D341Med (cell line): Measurements from ENCODE around the gene BRSK1.
A peak's percentile ranks its signal among the peaks of the same experiment; 100 is the strongest.

ENCODE experiments used
- DNase-seq: peaks from one replicate; pipeline ENCODE4 v3.0.0; 2012; ENCODE audit warnings: low spot score

Gene BRSK1

DNA sequence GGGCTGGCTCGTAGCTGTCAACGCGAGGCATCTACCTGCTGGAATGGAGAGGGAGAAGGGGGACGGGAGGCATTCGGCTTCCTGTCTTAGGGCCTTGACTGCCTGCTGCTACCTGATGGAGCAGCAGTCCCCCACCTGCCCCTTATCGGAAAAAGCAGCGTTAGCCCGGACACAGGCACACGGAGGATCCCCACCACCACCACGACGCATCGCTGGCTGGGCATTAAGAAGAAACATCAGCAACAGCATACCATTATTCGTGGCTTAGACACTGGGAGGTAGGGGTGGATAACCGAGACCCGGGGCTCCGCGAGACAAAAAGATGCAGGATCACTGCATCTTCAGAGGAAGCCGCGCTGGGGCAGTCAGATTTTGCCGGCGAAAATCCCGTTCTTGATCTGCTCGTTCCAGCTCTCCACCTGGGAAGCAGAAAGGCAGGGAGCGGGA lies 69.6 kb downstream of the BRSK1 start:
- no peak for DNase-seq

DNA sequence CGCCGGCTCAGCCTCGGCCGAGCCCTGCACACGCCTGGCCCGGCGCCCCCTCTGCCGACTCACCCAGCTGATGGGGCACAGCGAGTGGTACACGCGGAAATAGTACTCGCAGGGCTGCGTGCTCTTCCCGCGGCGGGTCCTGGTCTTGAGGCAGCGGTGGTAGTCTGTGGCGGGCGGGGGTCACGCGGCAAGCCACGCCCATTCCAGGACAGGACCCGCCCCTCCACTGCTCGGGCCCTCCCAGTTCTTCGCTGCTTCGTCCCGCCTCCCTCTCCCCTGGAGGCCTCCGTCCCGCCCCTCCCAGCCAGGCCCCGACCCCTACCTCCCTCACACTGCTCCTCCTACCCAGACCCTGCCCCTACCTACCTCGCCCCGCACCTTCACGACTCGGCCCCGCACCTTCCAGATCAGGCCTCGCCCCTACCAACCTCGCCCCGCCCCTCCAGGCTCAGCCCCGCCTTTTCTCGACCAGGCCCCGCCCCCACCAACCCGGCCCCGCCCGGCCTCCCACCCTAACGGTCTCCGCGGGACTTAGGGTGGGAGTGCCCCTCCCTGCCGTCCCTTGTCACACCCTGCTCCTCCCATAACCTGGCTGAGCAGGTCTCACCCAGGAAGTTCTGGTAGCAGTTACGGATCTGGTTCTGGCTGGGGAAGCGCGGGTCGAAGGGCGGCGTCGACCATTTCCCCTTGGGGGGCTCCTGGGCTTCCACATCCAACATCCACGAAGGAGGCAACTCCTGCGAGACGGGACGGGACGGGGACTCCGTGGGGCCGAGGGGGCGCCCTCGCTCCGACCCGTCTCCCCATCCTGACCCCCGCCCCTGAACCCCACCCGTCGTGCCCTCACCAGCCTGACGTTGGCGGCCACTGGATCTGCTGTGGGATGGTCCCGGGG lies 70.3 kb downstream of the BRSK1 start:
- peak; percentile 93 for DNase-seq

DNA sequence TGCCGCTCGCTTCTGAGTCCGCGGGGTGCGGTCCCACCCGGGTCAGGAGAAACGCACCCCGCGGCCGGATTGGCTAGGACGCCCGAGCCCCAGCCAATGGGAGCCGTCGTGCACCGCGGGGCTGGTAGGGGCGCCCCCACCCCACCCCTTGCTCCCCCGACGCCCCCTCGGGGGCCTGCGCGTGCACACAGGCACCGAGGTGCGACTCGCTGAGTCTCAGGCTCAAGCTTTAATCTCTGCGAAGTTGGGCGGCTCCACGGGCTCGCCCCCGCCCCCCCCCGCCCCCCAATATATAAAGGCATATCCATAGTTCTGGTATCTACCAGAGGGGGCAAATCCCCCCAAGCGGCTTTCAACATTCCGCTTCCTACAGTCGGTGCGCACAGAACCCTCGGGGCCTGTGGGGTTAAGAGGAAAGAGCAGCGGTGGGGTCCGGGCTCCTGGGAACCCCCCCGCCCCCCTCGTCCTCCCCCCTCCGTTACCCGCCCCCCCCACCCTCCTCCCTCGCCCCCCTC lies 71.0 kb downstream of the BRSK1 start, which contains the start of gene COX6B2:
Gene COX6B2, minus strand, starts transcription at position 22 of the 515 bp plus-strand sequence. CDS start 198 bp downstream, outside the sequence.
- DNase-seq: peak; percentile 68

DNA sequence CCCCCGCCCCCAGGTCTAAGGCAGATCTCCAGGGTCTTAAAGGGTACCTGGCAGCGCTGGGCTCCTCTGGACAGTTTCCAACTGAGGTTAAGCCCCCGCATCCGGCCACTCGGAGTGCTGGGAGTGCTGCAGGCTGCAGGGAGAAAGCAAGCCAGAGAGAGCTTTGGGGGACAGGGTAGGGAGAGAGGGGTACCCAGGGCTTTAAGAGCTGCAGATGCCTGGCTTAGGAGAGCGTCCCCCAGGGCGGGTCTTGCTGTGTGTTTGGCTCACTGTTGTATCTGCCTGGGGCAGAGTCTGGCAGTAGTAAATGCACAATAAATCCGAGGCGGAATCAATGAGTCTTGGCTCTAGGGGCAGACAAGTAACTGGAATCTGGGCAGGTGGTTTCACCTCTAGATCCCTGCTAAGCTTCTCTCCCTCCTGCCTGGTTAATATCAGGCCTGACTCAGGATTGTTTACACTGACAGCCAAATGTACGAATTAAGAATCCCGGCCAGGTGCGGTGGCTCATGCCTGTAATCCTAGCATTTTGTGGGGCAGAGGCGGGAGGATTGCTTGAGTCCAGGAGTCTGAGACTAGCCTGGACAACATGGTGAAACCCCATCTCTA lies 71.5 kb downstream of the BRSK1 start:
- no peak for DNase-seq

DNA sequence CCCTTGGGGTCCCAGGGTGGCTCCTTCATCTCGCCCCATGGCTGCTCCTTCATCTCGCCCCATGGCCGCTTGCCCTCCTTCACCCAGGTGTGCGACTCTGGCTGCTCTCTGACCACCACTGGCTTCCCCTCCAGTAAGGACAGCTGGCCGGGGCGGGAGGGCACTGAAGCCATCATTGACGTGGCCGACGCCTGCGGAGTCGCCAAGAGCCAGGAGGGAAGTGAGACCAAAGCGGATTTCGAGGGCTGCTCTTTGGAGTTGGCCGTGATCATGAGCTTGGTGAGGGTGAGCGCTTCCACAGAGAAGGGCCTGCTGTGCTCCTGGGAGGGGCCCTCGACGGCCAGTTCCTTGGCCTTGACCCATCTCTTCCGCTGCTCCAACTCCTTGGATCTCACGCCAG lies 74.7 kb downstream of the BRSK1 start:
- DNase-seq: no peak

DNA sequence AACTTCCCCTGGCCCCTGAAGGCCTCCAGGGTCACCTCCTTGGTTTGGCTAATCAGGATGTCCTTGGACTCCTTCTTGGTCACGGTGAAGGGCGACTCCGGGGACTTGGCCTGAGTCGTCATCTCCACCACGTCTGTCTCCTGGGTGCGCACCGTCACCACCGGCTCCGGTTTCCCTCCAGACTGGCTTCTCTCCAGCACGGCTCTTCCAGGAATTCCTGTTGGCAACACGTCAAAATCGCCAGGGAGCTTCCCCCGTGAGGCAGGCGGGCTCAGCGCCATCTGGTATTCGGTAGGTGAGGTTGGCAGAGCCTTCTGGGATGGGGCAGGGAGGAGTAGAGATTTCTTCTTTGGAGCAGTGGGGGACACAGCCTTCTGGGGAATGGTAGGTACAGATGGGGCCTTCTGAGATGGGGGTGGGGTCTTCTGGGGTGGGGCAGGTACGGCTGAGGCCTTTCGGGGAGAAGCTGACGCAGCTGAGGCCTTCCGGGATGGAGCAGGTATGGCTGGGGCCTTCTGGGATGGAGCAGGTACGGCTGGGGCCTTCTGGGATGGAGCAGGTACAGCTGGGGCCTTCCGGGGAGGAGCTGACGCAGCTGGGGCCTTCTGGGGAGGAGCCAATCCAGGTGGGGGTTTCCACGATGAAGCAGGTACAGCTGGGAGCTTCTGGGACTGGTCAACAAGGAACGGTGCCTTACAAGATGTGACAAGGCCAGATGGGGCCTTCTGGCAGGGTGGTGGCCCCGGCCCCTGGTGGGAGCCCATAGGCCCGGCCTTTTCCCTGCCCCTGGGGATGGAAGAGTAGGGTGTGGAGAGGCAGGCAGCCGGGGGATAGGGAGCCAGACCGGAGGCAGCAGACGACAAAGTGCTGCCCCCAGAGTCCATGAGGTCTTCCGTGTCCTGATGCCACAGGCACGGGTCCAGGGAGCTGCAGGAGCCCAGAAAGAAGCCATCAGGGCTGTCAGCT lies 75.4 kb downstream of the BRSK1 start:
- DNase-seq: peak; percentile 71

DNA sequence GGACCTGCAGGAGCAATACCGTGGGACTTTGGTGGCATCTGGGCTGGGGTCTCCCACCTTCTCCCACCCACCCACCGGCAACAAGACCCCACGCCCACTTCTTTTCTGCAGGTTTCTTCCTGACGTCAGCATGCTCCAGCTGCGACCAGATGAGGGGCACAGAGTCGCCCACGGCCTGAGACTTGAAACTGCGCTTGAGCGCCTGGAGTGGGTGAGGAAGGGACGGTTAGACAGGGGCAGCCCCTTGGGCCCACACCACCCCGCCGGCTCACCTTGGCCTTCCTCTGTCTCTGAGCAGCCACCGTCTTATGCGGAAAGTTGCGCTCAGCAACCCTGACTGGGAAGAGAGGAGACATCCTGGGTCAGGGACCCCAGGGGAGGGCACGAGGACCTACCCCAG lies 77.1 kb downstream of the BRSK1 start:
- DNase-seq: no peak
